HepG2 (cell line): ENCODE data around the gene DEFB131B. TPM values are rescaled to one million over a fixed set of nuclear protein-coding genes. Genes with fewer than 3 reads are reported as not detected.
"Not testable (repeated sequence)": the region's sequence is repeated elsewhere in the genome, so short reads cannot be mapped to it uniquely, and the experiment has no call there.

Experiments
- ATAC-seq: fragments of 200-7000 bp; cut with Tn5 transposase; 3 replicates; pipeline ENCODE4 v1.9.1; 2020; ENCODE audit warnings: mild to moderate bottlenecking, moderate library complexity
- BruUV-seq: library from RNA; stranded (reverse); fragments of 400-500 nt; replicated peaks from 2 replicates; lab custom pipeline; 2021; lab: Mats Ljungman, UMichigan
- CTCF ChIA-PET: fragments of 300-600 bp; formaldehyde crosslinking; extraction: SDS; loops from one replicate; lab custom pipeline; 2021; ENCODE audit warnings: low total read pairs, inconsistent platforms, low intra/inter-chr PET ratio; lab: Yijun Ruan, JAX
- POLR2A ChIA-PET: fragments of 350-600 bp; sonication (Branson Sonifier 250); formaldehyde crosslinking; loops from one replicate; lab custom pipeline; 2020; ENCODE audit warnings: antibody characterized with exemption, inconsistent platforms; lab: Yijun Ruan, JAX
- DNase-seq: peaks from one replicate; pipeline ENCODE4 v3.0.0-alpha.2; 2015; ENCODE audit warnings: low spot score
- FAIRE-seq: peaks from 3 replicates; lab custom pipeline; 2011; peaks lifted over from hg19 to GRCh38; lab: Jason Lieb, UNC
- H2AFZ ChIP-seq: one replicate; pipeline ENCODE4 v1.6.1; 2011; ENCODE audit warnings: low read length, inconsistent platforms
- H3K27ac ChIP-seq: fragments of 300-600 bp; 3 replicates; pipeline ENCODE4 v1.8.0; 2011; ENCODE audit warnings: mixed run types, mild to moderate bottlenecking, mixed read lengths, low read length, inconsistent platforms; ENCODE audit not compliant: insufficient read depth; ENCODE audit errors: extremely low read length
- H3K27me3 ChIP-seq, 2 experiments: fragments of 200-600 bp in 1 of 2; 2 replicates in 1 of 2; 3 replicates in 1 of 2; pipeline versions ENCODE4 v1.6.0 to v1.8.0; 2011; ENCODE audit warnings: low read length in 2 of 2, mild to moderate bottlenecking in 2 of 2, moderate library complexity in 2 of 2, inconsistent platforms in 1 of 2; ENCODE audit not compliant: insufficient read depth in 2 of 2, control insufficient read depth in 1 of 2
- H3K36me3 ChIP-seq, 2 experiments: fragments of 200-600 bp in 1 of 2; replicated peaks in 1 of 2; 2 replicates in 1 of 2; 3 replicates in 1 of 2; pipeline versions ENCODE4 v1.5.1 to v1.8.0; 2011; ENCODE audit warnings: low read length in 2 of 2, inconsistent platforms in 1 of 2; ENCODE audit not compliant: insufficient read depth in 2 of 2, control insufficient read depth in 1 of 2
- H3K4me1 ChIP-seq: 2 replicates; pipeline ENCODE4 v1.5.1; 2012; ENCODE audit warnings: low read length, inconsistent platforms; ENCODE audit not compliant: insufficient read depth
- H3K4me2 ChIP-seq: 2 replicates; pipeline ENCODE4 v1.6.0; 2011; ENCODE audit warnings: low read depth, low read length, inconsistent platforms
- H3K4me3 ChIP-seq, 3 experiments: fragments of 200-600 bp in 1 of 3; sonication (generic), shearing (Covaris generic) in 1 of 3; replicated peaks in 1 of 3; 2 replicates each; pipeline ENCODE4 v1.5.1; 2011 to 2016; ENCODE audit warnings: low read length in 3 of 3, inconsistent platforms in 2 of 3, low read depth in 2 of 3, mild to moderate bottlenecking in 2 of 3, control low read depth in 1 of 3, mixed read lengths in 1 of 3; ENCODE audit not compliant: insufficient read depth in 1 of 3
- H3K79me2 ChIP-seq: one replicate; pipeline ENCODE4 v1.6.1; 2011; ENCODE audit warnings: low read length, inconsistent platforms; ENCODE audit not compliant: insufficient read depth
- H3K9ac ChIP-seq: 2 replicates; pipeline ENCODE4 v1.6.0; 2011; ENCODE audit warnings: mild to moderate bottlenecking, low read depth, low read length, inconsistent platforms; ENCODE audit not compliant: insufficient read depth
- H3K9me3 ChIP-seq: 2 replicates; pipeline ENCODE4 v1.5.1; 2012; ENCODE audit warnings: mild to moderate bottlenecking, low read length
- H4K20me1 ChIP-seq: 2 replicates; pipeline ENCODE4 v1.6.0; 2011; ENCODE audit warnings: inconsistent platforms, mild to moderate bottlenecking, low read length, moderate library complexity; ENCODE audit not compliant: insufficient read depth
- GABPA ChIP-seq, 2 experiments: IDR thresholded peaks; 2 replicates each; pipeline ENCODE4 v1.6.1; 2011 to 2016; ENCODE audit warnings: low read depth in 2 of 2, low read length in 1 of 2, missing biosample characterization in 1 of 2, missing genetic modification characterization in 1 of 2
- HHEX ChIP-seq: IDR thresholded peaks from 2 replicates; pipeline ENCODE4 v1.6.1; 2016; ENCODE audit warnings: control low read depth
- MEIS2 ChIP-seq: sonication (generic); formaldehyde crosslinking; IDR thresholded peaks from 2 replicates; pipeline ENCODE4 v1.9.0; 2021; ENCODE audit warnings: mild to moderate bottlenecking, missing genetic modification reagents
- NFIB ChIP-seq: sonication (generic); formaldehyde crosslinking; IDR thresholded peaks from 2 replicates; pipeline ENCODE4 v1.9.0; 2021; ENCODE audit warnings: missing genetic modification reagents, mild to moderate bottlenecking, borderline replicate concordance
- PHF20 ChIP-seq: sonication (generic); formaldehyde crosslinking; IDR thresholded peaks from 2 replicates; pipeline ENCODE4 v1.5.0; 2020; ENCODE audit warnings: mild to moderate bottlenecking, missing genetic modification reagents
- WGBS: methylation state at CpG from one replicate; pipeline ENCODE4 v1.1.6; 2017; ENCODE audit warnings: low lambda C conversion rate; 5-methylcytosine and 5-hydroxymethylcytosine counted together
- in situ Hi-C: cut with HindIII; loops from 2 replicates; pipeline ENCODE4 v1.10.0; 2017; ENCODE audit warnings: low pct_unique_long_range_greater_than_20kb; ENCODE audit not compliant: extremely low pct_ligation_motif_present
- intact Hi-C: fragments of 100-400 bp; cut with micrococcal nuclease; formaldehyde crosslinking; loops from one replicate; pipeline ENCODE4 v1.10.0; 2022; ENCODE audit not compliant: unreplicated experiment
- polyA plus RNA-seq, 8 experiments: library from polyadenylated mRNA; depleted of rRNA in 3 of 8; stranded (reverse) in 7 of 8; unstranded in 1 of 8; fragments of >200 nt; fragmentation: Illumina TruSeq in 4 of 8; extraction: Trizol in 4 of 8; gene quantifications; 2 replicates each; pipeline versions ENCODE4 v1.2.1 to v1.2.3, GENCODE V29; 2011 to 2016; ENCODE audit warnings: low read depth in 4 of 8, missing spikeins in 1 of 8, mixed read lengths in 1 of 8; ENCODE audit not compliant: insufficient read depth in 1 of 8
- total RNA-seq, 5 experiments: library from RNA; depleted of rRNA; stranded (reverse); fragments of >200 nt; fragmentation: Illumina TruSeq; extraction: Trizol; gene quantifications; 2 replicates each; pipeline ENCODE4 v1.2.3, GENCODE V29; 2016; ENCODE audit warnings: low read depth in 1 of 5
- TF ChIP-seq, protein P1 (sequence below): sonication (generic); formaldehyde crosslinking; IDR thresholded peaks from 2 replicates; pipeline ENCODE4 v1.9.0; 2021; ENCODE audit warnings: missing genetic modification reagents, mild to moderate bottlenecking, borderline replicate concordance
- TF ChIP-seq, protein P2 (sequence below): sonication (generic); formaldehyde crosslinking; IDR thresholded peaks from 2 replicates; pipeline ENCODE4 v1.5.1; 2020; ENCODE audit warnings: missing genetic modification reagents, mild to moderate bottlenecking, borderline replicate concordance
- TF ChIP-seq, protein P3 (sequence below): sonication (generic); formaldehyde crosslinking; IDR thresholded peaks from 2 replicates; pipeline ENCODE4 v1.8.1; 2023; ENCODE audit warnings: missing genetic modification reagents, mild to moderate bottlenecking, borderline replicate concordance

The DEFB131B gene
- total and polyA plus RNA-seq, 2 of the 13 experiments (the other 11 are each of a cell fraction or from before 2014, with no cell fraction given): not detected

DNA sequence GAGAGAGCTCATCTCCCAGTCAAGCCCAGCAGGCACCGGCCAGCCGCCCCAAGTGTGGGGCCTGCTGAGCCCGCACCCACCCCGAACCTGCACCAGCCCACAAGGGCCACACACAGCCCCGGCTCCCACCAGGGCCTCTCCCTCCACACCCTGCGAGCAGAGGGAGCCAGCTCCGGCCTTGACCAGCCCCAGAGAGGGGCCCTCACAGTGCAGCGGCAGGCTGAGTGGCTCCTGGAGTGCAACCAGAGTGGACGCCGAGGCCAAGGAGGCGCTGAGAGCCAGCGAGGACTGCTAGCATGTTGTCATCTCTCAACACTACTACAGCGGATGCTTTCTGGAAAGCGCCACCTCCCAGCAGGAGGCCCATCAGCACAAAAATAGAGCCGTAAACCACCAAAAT is 34.4 kb upstream of the DEFB131B start:
- no peak for DNase-seq
- no peak for FAIRE-seq
- no peak overlapping the region for H2AFZ ChIP-seq
- no peak overlapping the region for H3K4me2 ChIP-seq
- H3K9me3 ChIP-seq: no peaks in the 10 kb centered on the region
- in situ Hi-C loops (no loop called here), intact Hi-C loops (no loop called here)
- TF ChIP-seq NFIB (CRISPR knock-in tag) (no peak), PHF20 (CRISPR knock-in tag) (no peak), GABPA (IDR thresholded peaks at IDR 0.05; ENCODE audit: low read depth, low read length) (no peak), GABPA (CRISPR knock-in tag; IDR thresholded peaks at IDR 0.05; ENCODE audit: low read depth) (no peak), HHEX (no peak), MEIS2 (CRISPR knock-in tag) (no peak)
- TF ChIP-seq, protein P1, sequence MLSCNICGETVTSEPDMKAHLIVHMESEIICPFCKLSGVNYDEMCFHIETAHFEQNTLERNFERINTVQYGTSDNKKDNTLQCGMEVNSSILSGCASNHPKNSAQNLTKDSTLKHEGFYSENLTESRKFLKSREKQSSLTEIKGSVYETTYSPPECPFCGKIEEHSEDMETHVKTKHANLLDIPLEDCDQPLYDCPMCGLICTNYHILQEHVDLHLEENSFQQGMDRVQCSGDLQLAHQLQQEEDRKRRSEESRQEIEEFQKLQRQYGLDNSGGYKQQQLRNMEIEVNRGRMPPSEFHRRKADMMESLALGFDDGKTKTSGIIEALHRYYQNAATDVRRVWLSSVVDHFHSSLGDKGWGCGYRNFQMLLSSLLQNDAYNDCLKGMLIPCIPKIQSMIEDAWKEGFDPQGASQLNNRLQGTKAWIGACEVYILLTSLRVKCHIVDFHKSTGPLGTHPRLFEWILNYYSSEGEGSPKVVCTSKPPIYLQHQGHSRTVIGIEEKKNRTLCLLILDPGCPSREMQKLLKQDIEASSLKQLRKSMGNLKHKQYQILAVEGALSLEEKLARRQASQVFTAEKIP (CRISPR knock-in tag): no peak
- TF ChIP-seq, protein P2, sequence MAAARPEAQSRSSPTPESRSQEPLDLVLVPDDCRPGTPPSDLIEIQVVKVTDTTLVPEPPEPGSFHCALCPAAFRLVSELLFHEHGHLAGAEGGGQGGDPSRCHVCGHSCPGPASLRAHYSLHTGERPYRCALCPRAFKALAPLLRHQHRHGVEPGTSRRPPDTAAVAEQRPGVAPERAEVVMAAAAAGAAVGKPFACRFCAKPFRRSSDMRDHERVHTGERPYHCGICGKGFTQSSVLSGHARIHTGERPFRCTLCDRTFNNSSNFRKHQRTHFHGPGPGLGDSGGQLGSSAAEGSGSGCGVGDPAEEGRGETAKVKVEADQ: no peak
- TF ChIP-seq, protein P3, sequence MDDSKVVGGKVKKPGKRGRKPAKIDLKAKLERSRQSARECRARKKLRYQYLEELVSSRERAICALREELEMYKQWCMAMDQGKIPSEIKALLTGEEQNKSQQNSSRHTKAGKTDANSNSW (CRISPR knock-in tag): no peak
- BruUV-seq: no TSS peak
- no peak overlapping the region for H3K27ac ChIP-seq
- H3K27me3 ChIP-seq: no peaks in the 10 kb centered on the region
- 98% methylated on average over 13 of the region's 15 CpGs for WGBS
- H3K4me1 ChIP-seq: peaks cover 14% of the 10 kb centered on the region
- no peaks in the 10 kb centered on the region for H3K36me3 ChIP-seq
- POLR2A ChIA-PET: no interaction called here
- no peaks in the 10 kb centered on the region for H3K79me2 ChIP-seq
- no peaks in the 10 kb centered on the region for H4K20me1 ChIP-seq
- no peak for ATAC-seq
- H3K9ac ChIP-seq: no peak overlapping the region
- H3K4me3 ChIP-seq: no peak overlapping the region
- CTCF ChIA-PET: no interaction called here

DNA sequence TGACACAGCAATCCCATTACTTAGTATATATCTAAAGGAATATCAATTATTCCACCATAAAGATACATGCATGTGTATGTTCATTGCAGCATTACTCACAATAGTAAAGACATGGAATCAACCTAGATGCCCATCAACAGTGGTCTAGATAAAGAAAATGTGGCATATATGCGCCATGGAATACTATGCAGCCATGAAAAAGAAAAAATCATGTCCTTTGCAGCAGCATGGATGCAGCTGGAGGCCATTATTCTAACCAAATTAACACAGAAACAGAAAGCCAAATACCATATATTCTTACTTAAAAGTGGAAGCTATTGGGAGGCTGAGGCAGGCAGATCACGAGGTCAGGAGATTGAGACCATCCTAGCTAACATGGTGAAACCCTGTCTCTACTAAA is 24.4 kb upstream of the DEFB131B start:
- H3K4me3 ChIP-seq, H2AFZ ChIP-seq, ATAC-seq, BruUV-seq, H4K20me1 ChIP-seq, in situ Hi-C loops, POLR2A ChIA-PET, intact Hi-C loops, H3K36me3 ChIP-seq, H3K4me2 ChIP-seq, H3K9me3 ChIP-seq, CTCF ChIA-PET, DNase-seq, H3K27ac ChIP-seq, H3K4me1 ChIP-seq, H3K9ac ChIP-seq, H3K79me2 ChIP-seq, H3K27me3 ChIP-seq, FAIRE-seq: not testable (repeated sequence)
- WGBS: 98% methylated on average over 2 of the region's 2 CpGs

DNA sequence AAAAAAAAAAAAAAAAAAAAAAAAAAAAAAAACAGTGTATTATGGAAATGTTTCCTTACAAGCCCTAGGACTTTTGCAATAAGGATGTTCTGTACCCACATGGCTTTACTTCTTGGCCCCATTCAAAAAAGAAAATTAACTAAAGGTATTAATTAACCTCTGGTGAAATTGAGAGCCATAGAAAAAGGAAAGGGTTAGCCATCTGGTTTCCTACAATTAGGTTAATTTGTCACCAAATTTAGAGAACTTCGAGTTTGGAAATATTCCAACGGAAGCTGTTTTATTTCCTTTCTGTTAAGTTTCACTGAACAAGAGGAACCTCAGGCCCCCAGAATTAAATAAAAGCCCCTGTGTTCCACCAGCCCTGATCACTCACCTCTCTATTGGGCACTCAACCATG is 22.4 kb upstream of the DEFB131B start:
- ATAC-seq, H3K36me3 ChIP-seq, FAIRE-seq, H4K20me1 ChIP-seq, POLR2A ChIA-PET, BruUV-seq, H3K9me3 ChIP-seq, H3K27ac ChIP-seq, H3K4me3 ChIP-seq, H3K4me1 ChIP-seq, in situ Hi-C loops, CTCF ChIA-PET, DNase-seq, H2AFZ ChIP-seq, intact Hi-C loops, H3K79me2 ChIP-seq, H3K4me2 ChIP-seq, H3K27me3 ChIP-seq, H3K9ac ChIP-seq: not testable (repeated sequence)
- WGBS: 58% methylated on average over 2 of the region's 2 CpGs
